WTC11 (cell line): ENCODE measurements around the gene DCUN1D1. TPM values are rescaled to one million over a fixed set of nuclear protein-coding genes. Genes with fewer than 3 reads are reported as not detected.

Experiments
- ATAC-seq: fragments of 200-7000 bp; cut with Tn5 transposase; 2 replicates; pipeline ENCODE4 v1.10.0; 2021; ENCODE audit warnings: mild to moderate bottlenecking, moderate library complexity
- CTCF ChIA-PET: fragments of 300-600 bp; sonication (Branson Sonifier 250); formaldehyde crosslinking; loops from one replicate; lab custom pipeline; 2021; ENCODE audit warnings: antibody characterized with exemption; lab: Charles Lee
- POLR2A ChIA-PET: fragments of 350-600 bp; sonication (Branson Sonifier 250); formaldehyde crosslinking; loops from one replicate; lab custom pipeline; 2021; ENCODE audit warnings: antibody characterized with exemption; lab: Charles Lee
- DNase-seq: peaks from one replicate; pipeline ENCODE4 v3.0.0; 2021; ENCODE audit warnings: low spot score
- H3K27ac Mint-ChIP-seq: 2 replicates; pipeline ENCODE4 v1.8.0; 2021; ENCODE audit warnings: mixed read lengths
- H3K27me3 Mint-ChIP-seq: 2 replicates; pipeline ENCODE4 v1.8.0; 2021; ENCODE audit warnings: low read depth, mild to moderate bottlenecking, moderate library complexity, mixed read lengths
- H3K36me3 Mint-ChIP-seq: 2 replicates; pipeline ENCODE4 v1.8.0; 2021; ENCODE audit warnings: mixed read lengths
- H3K4me1 Mint-ChIP-seq: 2 replicates; pipeline ENCODE4 v1.8.0; 2022; ENCODE audit warnings: mixed read lengths
- H3K4me3 Mint-ChIP-seq: 2 replicates; pipeline ENCODE4 v1.8.0; 2021; ENCODE audit warnings: mild to moderate bottlenecking, moderate library complexity, mixed read lengths
- H3K9me3 Mint-ChIP-seq: 2 replicates; pipeline ENCODE4 v1.8.0; 2021; ENCODE audit warnings: mixed read lengths
- CREB1 ChIP-seq: sonication (generic); formaldehyde crosslinking; IDR thresholded peaks from 2 replicates; pipeline ENCODE4 v1.8.0; 2023; ENCODE audit warnings: mild to moderate bottlenecking, missing genetic modification reagents
- E2F4 ChIP-seq: sonication (generic); formaldehyde crosslinking; IDR thresholded peaks from 2 replicates; pipeline ENCODE4 v1.8.1; 2022; ENCODE audit warnings: low read depth, mild to moderate bottlenecking, moderate library complexity, missing genetic modification reagents, borderline replicate concordance
- ERG ChIP-seq: fragments of 250-450 bp; sonication (Bioruptor Pico); IDR thresholded peaks from 2 replicates; pipeline ENCODE4 v1.8.0; 2021; ENCODE audit warnings: mild to moderate bottlenecking
- FOXK1 ChIP-seq: sonication (generic); formaldehyde crosslinking; IDR thresholded peaks from 2 replicates; pipeline ENCODE4 v1.8.0; 2022; ENCODE audit warnings: mild to moderate bottlenecking, moderate library complexity, missing genetic modification reagents
- GABPB1 ChIP-seq: sonication (generic); formaldehyde crosslinking; IDR thresholded peaks from 2 replicates; pipeline ENCODE4 v1.8.1; 2023; ENCODE audit warnings: mild to moderate bottlenecking, missing genetic modification reagents
- HMGXB4 ChIP-seq: sonication (generic); formaldehyde crosslinking; IDR thresholded peaks from 2 replicates; pipeline ENCODE4 v1.8.1; 2023; ENCODE audit warnings: mild to moderate bottlenecking, moderate library complexity, missing genetic modification reagents
- IRF2 ChIP-seq: sonication (generic); formaldehyde crosslinking; IDR thresholded peaks from 2 replicates; pipeline ENCODE4 v1.8.0; 2022; ENCODE audit warnings: low read depth, missing genetic modification reagents, borderline replicate concordance
- JAZF1 ChIP-seq: fragments of 250-450 bp; sonication (Bioruptor Pico); IDR thresholded peaks from 2 replicates; pipeline ENCODE4 v1.9.0; 2021; ENCODE audit warnings: moderate library complexity, mild to moderate bottlenecking, inconsistent platforms
- MXD4 ChIP-seq: fragments of 250-450 bp; sonication (Bioruptor Pico); IDR thresholded peaks from 2 replicates; pipeline ENCODE4 v1.8.0; 2021; ENCODE audit warnings: mild to moderate bottlenecking, moderate library complexity, borderline replicate concordance
- NFE2L1 ChIP-seq: sonication (generic); formaldehyde crosslinking; IDR thresholded peaks from 2 replicates; pipeline ENCODE4 v1.8.1; 2023; ENCODE audit warnings: missing genetic modification reagents
- PRRX2 ChIP-seq: fragments of 250-450 bp; sonication (Bioruptor Pico); IDR thresholded peaks from 2 replicates; pipeline ENCODE4 v1.8.0; 2021; ENCODE audit warnings: mild to moderate bottlenecking
- RORB ChIP-seq: fragments of 250-450 bp; sonication (Bioruptor Pico); IDR thresholded peaks from 2 replicates; pipeline ENCODE4 v1.9.0; 2021; ENCODE audit warnings: mild to moderate bottlenecking
- SMAD3 ChIP-seq: sonication (generic); formaldehyde crosslinking; IDR thresholded peaks from 2 replicates; pipeline ENCODE4 v1.8.0; 2022; ENCODE audit warnings: missing genetic modification reagents, mild to moderate bottlenecking, borderline replicate concordance
- SOX15 ChIP-seq: fragments of 250-450 bp; sonication (Bioruptor Pico); IDR thresholded peaks from 2 replicates; pipeline ENCODE4 v1.9.0; 2021; ENCODE audit warnings: mild to moderate bottlenecking
- TEAD1 ChIP-seq: sonication (generic); formaldehyde crosslinking; IDR thresholded peaks from 2 replicates; pipeline ENCODE4 v1.8.0; 2022; ENCODE audit warnings: mild to moderate bottlenecking, missing genetic modification reagents
- ZBTB21 ChIP-seq: sonication (generic); formaldehyde crosslinking; IDR thresholded peaks from 2 replicates; pipeline ENCODE4 v1.8.1; 2023; ENCODE audit warnings: mild to moderate bottlenecking, missing genetic modification reagents, borderline replicate concordance
- ZNF219 ChIP-seq: sonication (generic); formaldehyde crosslinking; IDR thresholded peaks from 2 replicates; pipeline ENCODE4 v1.8.0; 2023; ENCODE audit warnings: missing genetic modification reagents, mild to moderate bottlenecking, borderline replicate concordance
- total RNA-seq: library from RNA; stranded (reverse); gene quantifications from 3 replicates; pipeline ENCODE4 v1.2.3, GENCODE V29; 2021
- TF ChIP-seq, protein P1 (sequence below): sonication (generic); formaldehyde crosslinking; IDR thresholded peaks from 2 replicates; pipeline ENCODE4 v1.8.0; 2023; ENCODE audit warnings: missing genetic modification reagents, mild to moderate bottlenecking, borderline replicate concordance
- TF ChIP-seq, protein P2 (sequence below): sonication (generic); formaldehyde crosslinking; IDR thresholded peaks from 2 replicates; pipeline ENCODE4 v1.8.0; 2022; ENCODE audit warnings: mild to moderate bottlenecking, missing genetic modification reagents

DCUN1D1 gene
- total RNA-seq, 1 experiment from 2014 or later = 64.5 TPM

DNA sequence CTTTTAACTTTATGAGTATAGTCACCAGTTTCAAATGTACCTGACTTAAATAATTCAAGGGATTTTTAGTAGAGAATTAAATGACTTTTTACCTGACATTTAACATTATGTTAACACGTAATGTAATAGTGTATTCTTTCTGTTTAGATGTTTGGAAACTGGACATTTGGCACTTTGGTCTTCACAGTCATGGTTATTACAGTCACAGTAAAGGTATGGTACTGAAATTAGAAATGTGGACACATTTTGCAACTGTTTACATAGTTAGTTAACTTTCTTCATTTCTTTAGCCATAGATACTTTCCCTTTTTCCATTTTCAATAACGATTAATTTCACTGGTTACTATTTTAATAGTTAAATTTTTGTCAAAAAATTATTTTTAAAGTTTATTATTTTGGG, 83.8 kb downstream of the DCUN1D1 start:
- Mint-ChIP-seq H3K9me3 (no peaks in the 10 kb centered on the region), H3K4me1 (no peaks in the 10 kb centered on the region), H3K27ac (no peak overlapping the region), H3K4me3 (no peak overlapping the region), H3K36me3 (no peaks in the 10 kb centered on the region), H3K27me3 (no peaks in the 10 kb centered on the region)
- ChIA-PET POLR2A (no interaction called here), CTCF (no interaction called here)
- no peak for DNase-seq
- no peak for ATAC-seq
- TF ChIP-seq SOX15 = no peak
- no peak for TF ChIP-seq E2F4 (CRISPR knock-in tag)
- TF ChIP-seq ZBTB21 = no peak
- TF ChIP-seq NFE2L1 = no peak
- no peak for TF ChIP-seq PRRX2 (CRISPR knock-in tag)
- TF ChIP-seq RORB (CRISPR knock-in tag) = no peak
- no peak for TF ChIP-seq CREB1
- TF ChIP-seq TEAD1 (CRISPR knock-in tag) = no peak
- no peak for TF ChIP-seq ZNF219 (CRISPR knock-in tag)
- TF ChIP-seq FOXK1 (CRISPR knock-in tag) = no peak
- TF ChIP-seq SMAD3 (CRISPR knock-in tag) = no peak
- TF ChIP-seq MXD4 (CRISPR knock-in tag) = no peak
- TF ChIP-seq IRF2 (CRISPR knock-in tag) = no peak
- TF ChIP-seq GABPB1 (CRISPR knock-in tag) = no peak
- TF ChIP-seq, protein P1, sequence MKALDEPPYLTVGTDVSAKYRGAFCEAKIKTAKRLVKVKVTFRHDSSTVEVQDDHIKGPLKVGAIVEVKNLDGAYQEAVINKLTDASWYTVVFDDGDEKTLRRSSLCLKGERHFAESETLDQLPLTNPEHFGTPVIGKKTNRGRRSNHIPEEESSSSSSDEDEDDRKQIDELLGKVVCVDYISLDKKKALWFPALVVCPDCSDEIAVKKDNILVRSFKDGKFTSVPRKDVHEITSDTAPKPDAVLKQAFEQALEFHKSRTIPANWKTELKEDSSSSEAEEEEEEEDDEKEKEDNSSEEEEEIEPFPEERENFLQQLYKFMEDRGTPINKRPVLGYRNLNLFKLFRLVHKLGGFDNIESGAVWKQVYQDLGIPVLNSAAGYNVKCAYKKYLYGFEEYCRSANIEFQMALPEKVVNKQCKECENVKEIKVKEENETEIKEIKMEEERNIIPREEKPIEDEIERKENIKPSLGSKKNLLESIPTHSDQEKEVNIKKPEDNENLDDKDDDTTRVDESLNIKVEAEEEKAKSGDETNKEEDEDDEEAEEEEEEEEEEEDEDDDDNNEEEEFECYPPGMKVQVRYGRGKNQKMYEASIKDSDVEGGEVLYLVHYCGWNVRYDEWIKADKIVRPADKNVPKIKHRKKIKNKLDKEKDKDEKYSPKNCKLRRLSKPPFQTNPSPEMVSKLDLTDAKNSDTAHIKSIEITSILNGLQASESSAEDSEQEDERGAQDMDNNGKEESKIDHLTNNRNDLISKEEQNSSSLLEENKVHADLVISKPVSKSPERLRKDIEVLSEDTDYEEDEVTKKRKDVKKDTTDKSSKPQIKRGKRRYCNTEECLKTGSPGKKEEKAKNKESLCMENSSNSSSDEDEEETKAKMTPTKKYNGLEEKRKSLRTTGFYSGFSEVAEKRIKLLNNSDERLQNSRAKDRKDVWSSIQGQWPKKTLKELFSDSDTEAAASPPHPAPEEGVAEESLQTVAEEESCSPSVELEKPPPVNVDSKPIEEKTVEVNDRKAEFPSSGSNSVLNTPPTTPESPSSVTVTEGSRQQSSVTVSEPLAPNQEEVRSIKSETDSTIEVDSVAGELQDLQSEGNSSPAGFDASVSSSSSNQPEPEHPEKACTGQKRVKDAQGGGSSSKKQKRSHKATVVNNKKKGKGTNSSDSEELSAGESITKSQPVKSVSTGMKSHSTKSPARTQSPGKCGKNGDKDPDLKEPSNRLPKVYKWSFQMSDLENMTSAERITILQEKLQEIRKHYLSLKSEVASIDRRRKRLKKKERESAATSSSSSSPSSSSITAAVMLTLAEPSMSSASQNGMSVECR = no peak

DNA sequence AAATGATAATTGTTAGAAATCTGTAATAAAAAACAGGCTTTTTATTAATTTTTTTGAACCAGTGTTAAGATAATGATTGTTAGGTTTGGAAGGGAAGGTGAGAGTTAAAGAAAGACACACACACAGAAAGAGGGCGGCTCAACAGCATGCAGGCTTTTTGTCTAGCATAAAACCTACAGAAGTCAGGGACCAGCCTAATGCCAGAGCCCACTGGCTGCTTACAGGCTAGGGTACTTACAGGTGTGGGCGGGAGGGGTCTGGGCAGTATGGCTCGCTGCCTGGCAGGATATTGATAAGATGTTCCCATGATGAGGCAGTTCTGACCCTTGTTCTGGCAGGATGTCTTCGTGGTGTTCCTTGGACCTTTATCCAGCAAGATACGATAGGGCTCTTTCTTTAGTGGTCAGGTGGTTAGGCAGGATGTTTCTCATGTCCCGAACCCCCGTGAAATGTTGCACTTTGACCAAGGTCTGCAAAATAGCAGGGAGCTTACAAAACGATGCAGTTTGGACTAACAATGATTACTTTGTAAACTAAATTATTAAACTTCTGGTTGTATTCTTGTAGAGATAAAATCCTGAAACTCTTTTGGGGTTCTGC, 84.7 kb downstream of the DCUN1D1 start:
- no peaks in the 10 kb centered on the region for H3K4me1 Mint-ChIP-seq
- no peak overlapping the region for H3K4me3 Mint-ChIP-seq
- no peaks in the 10 kb centered on the region for H3K27me3 Mint-ChIP-seq
- no peak overlapping the region for H3K27ac Mint-ChIP-seq
- no peak for TF ChIP-seq ERG (CRISPR knock-in tag)
- TF ChIP-seq JAZF1 (CRISPR knock-in tag) = no peak
- TF ChIP-seq, protein P2, sequence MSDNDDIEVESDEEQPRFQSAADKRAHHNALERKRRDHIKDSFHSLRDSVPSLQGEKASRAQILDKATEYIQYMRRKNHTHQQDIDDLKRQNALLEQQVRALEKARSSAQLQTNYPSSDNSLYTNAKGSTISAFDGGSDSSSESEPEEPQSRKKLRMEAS (CRISPR knock-in tag) = no peak
- no peak for TF ChIP-seq HMGXB4 (CRISPR knock-in tag)
- TF ChIP-seq FOXK1 (CRISPR knock-in tag) = no peak
- TF ChIP-seq, all 79 proteins: peak for 0
- no peaks in the 10 kb centered on the region for H3K36me3 Mint-ChIP-seq
- ChIA-PET CTCF (interaction anchor here (1.5 kb wide), 1 partner anchor 14 kb away, joined by 3 read pairs; no protein-coding TSS in a partner anchor), POLR2A (no interaction called here)
- ATAC-seq (no peak), DNase-seq (no peak)
- no peaks in the 10 kb centered on the region for H3K9me3 Mint-ChIP-seq
